Left renal pelvis (tissue), 4 donors: ENCODE measurements around the gene OPCML. TPM values are rescaled to one million over a fixed set of nuclear protein-coding genes. Genes with fewer than 3 reads are reported as not detected.

ENCODE experiments used
- DNase-seq, 4 donors: peaks; one replicate each; pipeline ENCODE4 v3.0.0-alpha.2; 2013; ENCODE audit warnings: low read depth in 4 of 4, low spot score in 3 of 4
- polyA plus RNA-seq, 4 donors: library from polyadenylated mRNA; unstranded; fragments of 120-200 nt; gene quantifications; one replicate each; pipeline ENCODE4 v1.2.1, GENCODE V29; 2013; ENCODE audit not compliant: insufficient read length in 4 of 4

OPCML gene
- polyA plus RNA-seq, 4 donors, result 10.1 to 16.1 (median 12.5) TPM

- no peak for DNase-seq
Observed at GRCh38 chr11:132610216-132610615, 922.1 kb downstream of the OPCML start.

- no peak for DNase-seq
Observed at GRCh38 chr11:132607575-132607974, 924.7 kb downstream of the OPCML start.

- DNase-seq, result no peak
Observed at GRCh38 chr11:132605825-132606570, 926.3 kb downstream of the OPCML start.

- peak in 2 of 4 donors; percentile 11 to 26 for DNase-seq
Observed at GRCh38 chr11:132604431-132604830, 927.9 kb downstream of the OPCML start.

GRCh38 chr11:132601875-132602274 is 930.4 kb downstream of the OPCML start:
- no peak for DNase-seq

- DNase-seq, result no peak
Observed at GRCh38 chr11:132595711-132596134, 936.6 kb downstream of the OPCML start.

- no peak for DNase-seq
Observed at GRCh38 chr11:132595246-132595645, 937.1 kb downstream of the OPCML start.

GRCh38 chr11:132590986-132591385 is 941.3 kb downstream of the OPCML start:
- no peak for DNase-seq

GRCh38 chr11:132590554-132590953 is 941.7 kb downstream of the OPCML start:
- DNase-seq, result no peak

- DNase-seq, result no peak
Observed at GRCh38 chr11:132589791-132590190, 942.5 kb downstream of the OPCML start.

GRCh38 chr11:132588366-132588765 is 943.9 kb downstream of the OPCML start:
- no peak for DNase-seq

GRCh38 chr11:132587716-132588115 is 944.6 kb downstream of the OPCML start:
- no peak for DNase-seq

- DNase-seq, result no peak
Observed at GRCh38 chr11:132586801-132587200, 945.5 kb downstream of the OPCML start.

GRCh38 chr11:132579634-132580327 is 952.5 kb downstream of the OPCML start:
- DNase-seq, result no peak

GRCh38 chr11:132579136-132579535 is 953.2 kb downstream of the OPCML start:
- no peak for DNase-seq

GRCh38 chr11:132578580-132578979 is 953.7 kb downstream of the OPCML start:
- DNase-seq, result no peak

GRCh38 chr11:132576706-132577105 is 955.6 kb downstream of the OPCML start:
- no peak for DNase-seq

- no peak for DNase-seq
Observed at GRCh38 chr11:132564091-132564885, 968.0 kb downstream of the OPCML start.

GRCh38 chr11:132563050-132563449 is 969.3 kb downstream of the OPCML start:
- no peak for DNase-seq

GRCh38 chr11:132561937-132562336 is 970.4 kb downstream of the OPCML start:
- no peak for DNase-seq

- DNase-seq, result no peak
Observed at GRCh38 chr11:132559331-132560036, 972.8 kb downstream of the OPCML start.
